Parathyroid adenoma (tissue), 2 donors: ENCODE measurements around the gene RC3H1.
"Not testable (repeated sequence)": the region's sequence is repeated elsewhere in the genome, so short reads cannot be mapped to it uniquely, and the experiment has no call there.

ENCODE experiments used
- H2AFZ ChIP-seq: fragments of 300-600 bp; sonication (generic); one replicate; pipeline ENCODE4 v1.7.0; 2017; ENCODE audit warnings: antibody characterized with exemption, mild to moderate bottlenecking
- H3K27ac ChIP-seq: fragments of 300-600 bp; sonication (generic); one replicate; pipeline ENCODE4 v1.7.0; 2017
- H3K27me3 ChIP-seq: fragments of 300-600 bp; sonication (generic); one replicate; pipeline ENCODE4 v1.7.0; 2017; ENCODE audit warnings: low read length; ENCODE audit not compliant: control insufficient read depth, insufficient read depth
- H3K36me3 ChIP-seq: fragments of 300-600 bp; sonication (generic); one replicate; pipeline ENCODE4 v1.7.0; 2017; ENCODE audit warnings: low read length; ENCODE audit not compliant: control insufficient read depth, insufficient read depth
- H3K4me1 ChIP-seq: fragments of 300-600 bp; sonication (generic); one replicate; pipeline ENCODE4 v1.7.0; 2017; ENCODE audit warnings: control low read depth
- H3K4me2 ChIP-seq: fragments of 300-600 bp; sonication (generic); one replicate; pipeline ENCODE4 v1.7.0; 2017; ENCODE audit warnings: low read length
- H3K4me3 ChIP-seq: fragments of 300-600 bp; sonication (generic); one replicate; pipeline ENCODE4 v1.7.0; 2017; ENCODE audit warnings: low read depth, low read length
- H3K79me2 ChIP-seq: fragments of 300-600 bp; sonication (generic); one replicate; pipeline ENCODE4 v1.7.0; 2017; ENCODE audit warnings: control low read depth
- H3K9ac ChIP-seq: fragments of 300-600 bp; sonication (generic); one replicate; pipeline ENCODE4 v1.7.0; 2017; ENCODE audit warnings: mild to moderate bottlenecking
- H3K9me3 ChIP-seq: fragments of 300-600 bp; sonication (generic); one replicate; pipeline ENCODE4 v1.7.0; 2017; ENCODE audit warnings: low read length; ENCODE audit not compliant: control insufficient read depth
- TF ChIP-seq, protein P1 (sequence below): fragments of 300-600 bp; sonication (generic); IDR thresholded peaks from one replicate; pipeline ENCODE4 v1.7.0; 2017; ENCODE audit warnings: antibody characterized with exemption, mild to moderate bottlenecking
- donor health status: primary hyperparathyroidism.

Gene RC3H1

GRCh38 chr1:174000371-174000770 lies 21.8 kb downstream of the RC3H1 start:
- H3K27ac ChIP-seq, result no peak overlapping the region
- H3K4me2 ChIP-seq, result no peak overlapping the region
- H3K4me3 ChIP-seq, result no peak overlapping the region
- H3K36me3 ChIP-seq, result no peaks in the 10 kb centered on the region
- no peaks in the 10 kb centered on the region for H3K9me3 ChIP-seq
- no peak overlapping the region for H2AFZ ChIP-seq
- H3K27me3 ChIP-seq, result no peaks in the 10 kb centered on the region
- TF ChIP-seq, protein P1, sequence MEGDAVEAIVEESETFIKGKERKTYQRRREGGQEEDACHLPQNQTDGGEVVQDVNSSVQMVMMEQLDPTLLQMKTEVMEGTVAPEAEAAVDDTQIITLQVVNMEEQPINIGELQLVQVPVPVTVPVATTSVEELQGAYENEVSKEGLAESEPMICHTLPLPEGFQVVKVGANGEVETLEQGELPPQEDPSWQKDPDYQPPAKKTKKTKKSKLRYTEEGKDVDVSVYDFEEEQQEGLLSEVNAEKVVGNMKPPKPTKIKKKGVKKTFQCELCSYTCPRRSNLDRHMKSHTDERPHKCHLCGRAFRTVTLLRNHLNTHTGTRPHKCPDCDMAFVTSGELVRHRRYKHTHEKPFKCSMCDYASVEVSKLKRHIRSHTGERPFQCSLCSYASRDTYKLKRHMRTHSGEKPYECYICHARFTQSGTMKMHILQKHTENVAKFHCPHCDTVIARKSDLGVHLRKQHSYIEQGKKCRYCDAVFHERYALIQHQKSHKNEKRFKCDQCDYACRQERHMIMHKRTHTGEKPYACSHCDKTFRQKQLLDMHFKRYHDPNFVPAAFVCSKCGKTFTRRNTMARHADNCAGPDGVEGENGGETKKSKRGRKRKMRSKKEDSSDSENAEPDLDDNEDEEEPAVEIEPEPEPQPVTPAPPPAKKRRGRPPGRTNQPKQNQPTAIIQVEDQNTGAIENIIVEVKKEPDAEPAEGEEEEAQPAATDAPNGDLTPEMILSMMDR, result no peak
- peaks cover 3% of the 10 kb centered on the region for H3K4me1 ChIP-seq
- peaks cover 4% of the 10 kb centered on the region for H3K79me2 ChIP-seq
- H3K9ac ChIP-seq, result no peak overlapping the region

- no peak overlapping the region for H3K27ac ChIP-seq
- H2AFZ ChIP-seq, result no peak overlapping the region
- TF ChIP-seq, protein P1, result no peak
- H3K4me3 ChIP-seq, result no peak overlapping the region
- no peaks in the 10 kb centered on the region for H3K27me3 ChIP-seq
- no peaks in the 10 kb centered on the region for H3K9me3 ChIP-seq
- H3K4me2 ChIP-seq, result no peak overlapping the region
- H3K4me1 ChIP-seq, result peaks cover 3% of the 10 kb centered on the region
- peaks cover 4% of the 10 kb centered on the region for H3K79me2 ChIP-seq
- H3K9ac ChIP-seq, result no peak overlapping the region
- H3K36me3 ChIP-seq, result no peaks in the 10 kb centered on the region
Measured at GRCh38 chr1:173997791-173998190, 24.4 kb downstream of the RC3H1 start.

GRCh38 chr1:173996995-173997394 lies 25.2 kb downstream of the RC3H1 start:
- H3K4me1 ChIP-seq, result peaks cover 3% of the 10 kb centered on the region
- no peaks in the 10 kb centered on the region for H3K27me3 ChIP-seq
- TF ChIP-seq, protein P1, result no peak
- H3K79me2 ChIP-seq, result peaks cover 4% of the 10 kb centered on the region
- no peak overlapping the region for H3K4me3 ChIP-seq
- H3K36me3 ChIP-seq, result no peaks in the 10 kb centered on the region
- no peak overlapping the region for H3K9ac ChIP-seq
- no peak overlapping the region for H3K4me2 ChIP-seq
- no peak overlapping the region for H2AFZ ChIP-seq
- H3K9me3 ChIP-seq, result no peaks in the 10 kb centered on the region
- H3K27ac ChIP-seq, result no peak overlapping the region

DNA sequence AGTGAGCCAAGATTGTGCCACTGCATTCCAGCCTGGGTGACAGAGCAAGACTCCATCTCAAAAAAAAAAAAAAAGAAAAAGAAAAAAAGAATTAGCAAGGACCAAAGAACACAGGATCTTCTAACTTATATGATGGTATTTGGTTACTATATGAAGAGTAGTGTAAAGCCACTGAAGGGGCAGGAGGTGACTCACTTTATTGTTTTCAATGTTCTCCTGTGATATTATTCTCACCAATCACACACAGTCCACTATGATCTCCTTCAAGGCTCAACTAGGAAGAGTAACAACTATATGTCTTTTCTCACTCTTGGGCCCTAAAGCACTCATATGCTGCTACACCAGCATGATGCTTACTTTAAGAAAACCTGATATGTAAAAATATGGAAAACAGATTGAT lies 26.7 kb downstream of the RC3H1 start:
- no peaks in the 10 kb centered on the region for H3K36me3 ChIP-seq
- TF ChIP-seq, protein P1, result no peak
- no peak overlapping the region for H2AFZ ChIP-seq
- H3K9me3 ChIP-seq, result no peaks in the 10 kb centered on the region
- no peak overlapping the region for H3K4me3 ChIP-seq
- peaks cover 4% of the 10 kb centered on the region for H3K79me2 ChIP-seq
- H3K27me3 ChIP-seq, result no peaks in the 10 kb centered on the region
- H3K4me1 ChIP-seq, result no peaks in the 10 kb centered on the region
- H3K4me2 ChIP-seq, result no peak overlapping the region
- H3K27ac ChIP-seq, result no peak overlapping the region
- no peak overlapping the region for H3K9ac ChIP-seq

DNA sequence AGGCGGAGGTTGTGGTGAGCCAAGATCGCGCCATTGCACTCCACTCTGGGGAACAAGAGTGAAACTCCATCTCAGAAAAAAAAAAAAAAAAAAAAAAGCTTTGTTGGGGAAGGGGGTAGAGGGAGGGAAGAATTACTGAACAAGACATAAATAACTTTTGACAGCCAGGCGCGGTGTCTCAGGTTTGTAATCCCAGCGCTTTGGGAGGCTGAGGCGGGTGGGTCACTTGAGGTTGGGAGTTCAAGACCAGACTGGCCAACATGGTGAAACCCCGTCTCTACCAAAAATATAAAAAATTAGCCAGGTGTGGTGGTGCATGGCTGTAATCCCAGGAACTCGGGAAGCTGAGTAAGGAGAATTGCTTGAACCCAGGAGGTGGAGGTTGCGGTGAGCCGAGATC lies 28.2 kb downstream of the RC3H1 start:
- not testable (repeated sequence) for H3K36me3 ChIP-seq, H3K4me3 ChIP-seq, H3K4me1 ChIP-seq, H2AFZ ChIP-seq, H3K27me3 ChIP-seq, H3K27ac ChIP-seq, H3K9me3 ChIP-seq, H3K4me2 ChIP-seq, H3K9ac ChIP-seq, H3K79me2 ChIP-seq
